GM12878 (cell line): ENCODE data around the gene NAT8L. TPM values are rescaled to one million over a fixed set of nuclear protein-coding genes. Genes with fewer than 3 reads are reported as not detected.
"Not testable (repeated sequence)": the region's sequence is repeated elsewhere in the genome, so short reads cannot be mapped to it uniquely, and the experiment has no call there.

Experiments used
- ATAC-seq: fragments of 200-7000 bp; cut with Tn5 transposase; 3 replicates; pipeline ENCODE4 v1.9.1; 2020; ENCODE audit warnings: mild to moderate bottlenecking, moderate library complexity
- BruUV-seq: library from RNA; stranded (reverse); fragments of 400-500 nt; replicated peaks from 2 replicates; lab custom pipeline; 2021; lab: Mats Ljungman, UMichigan
- CTCF ChIA-PET: fragments of 300-600 bp; sonication (Branson Sonifier 250); formaldehyde crosslinking; extraction: SDS; loops from one replicate; lab custom pipeline; 2021; ENCODE audit warnings: inconsistent platforms; lab: Yijun Ruan, JAX
- POLR2A ChIA-PET: fragments of 350-600 bp; formaldehyde crosslinking; extraction: SDS; loops from one replicate; lab custom pipeline; 2021; ENCODE audit warnings: inconsistent platforms; lab: Charles Lee
- RAD21 ChIA-PET: fragments of 300-600 bp; sonication (Branson Sonifier 250); formaldehyde crosslinking; loops from one replicate; lab custom pipeline; 2023; ENCODE audit warnings: antibody characterized with exemption; ENCODE audit not compliant: unreplicated experiment; lab: Charles Lee
- SMC1A ChIA-PET: fragments of 300-600 bp; sonication (Branson Sonifier 250); formaldehyde crosslinking; loops from one replicate; lab custom pipeline; 2023; ENCODE audit not compliant: unreplicated experiment, uncharacterized antibody; lab: Charles Lee
- DNase-seq: peaks from one replicate; pipeline ENCODE4 v3.0.0-alpha.2; 2011; ENCODE audit warnings: low read depth, low spot score
- FAIRE-seq: peaks from 3 replicates; lab custom pipeline; 2011; peaks lifted over from hg19 to GRCh38; lab: Jason Lieb, UNC
- H2AFZ ChIP-seq: 2 replicates; pipeline ENCODE4 v1.6.0; 2011; ENCODE audit warnings: low read depth, low read length, control low read depth; ENCODE audit not compliant: control insufficient read depth
- H3K27ac ChIP-seq: 2 replicates; pipeline ENCODE4 v1.5.1; 2011; ENCODE audit warnings: control low read depth; ENCODE audit not compliant: control insufficient read depth, insufficient read depth
- H3K27me3 ChIP-seq, 2 experiments: replicated peaks in 1 of 2; 2 replicates each; pipeline versions ENCODE4 v1.6.0 to v1.6.1; 2011; ENCODE audit warnings: low read length in 1 of 2; ENCODE audit not compliant: control insufficient read depth in 2 of 2, insufficient read depth in 2 of 2
- H3K36me3 ChIP-seq, 2 experiments: 2 replicates each; pipeline ENCODE4 v1.5.1; 2011; ENCODE audit warnings: low read length in 1 of 2; ENCODE audit not compliant: control insufficient read depth in 2 of 2, insufficient read depth in 2 of 2
- H3K4me1 ChIP-seq: 2 replicates; pipeline ENCODE4 v1.6.1; 2011; ENCODE audit warnings: mild to moderate bottlenecking, low read length, moderate library complexity, mixed read lengths; ENCODE audit not compliant: control insufficient read depth, insufficient read depth
- H3K4me2 ChIP-seq: 2 replicates; pipeline ENCODE4 v1.6.0; 2011; ENCODE audit warnings: control low read depth; ENCODE audit not compliant: control insufficient read depth, insufficient read depth
- H3K4me3 ChIP-seq: fragments of 200-600 bp; sonication (generic); 2 replicates; pipeline ENCODE4 v1.5.1; 2016
- H3K79me2 ChIP-seq: 2 replicates; pipeline ENCODE4 v1.6.0; 2011; ENCODE audit warnings: low read length; ENCODE audit not compliant: control insufficient read depth, insufficient read depth
- H3K9ac ChIP-seq: 2 replicates; pipeline ENCODE4 v1.8.0; 2011; ENCODE audit warnings: low read length, control low read depth, mixed read lengths; ENCODE audit not compliant: control insufficient read depth, insufficient read depth
- H3K9me3 ChIP-seq: replicated peaks from 3 replicates; pipeline ENCODE4 v1.5.1; 2011; ENCODE audit warnings: mild to moderate bottlenecking, low read length; ENCODE audit not compliant: control insufficient read depth, insufficient read depth
- H4K20me1 ChIP-seq: 2 replicates; pipeline ENCODE4 v1.6.0; 2011; ENCODE audit not compliant: control insufficient read depth, insufficient read depth
- WGBS: methylation state at CpG from one replicate; pipeline ENCODE4 v1.1.6; 2016; ENCODE audit warnings: low lambda C conversion rate; ENCODE audit not compliant: insufficient replicate concordance, insufficient coverage; ENCODE audit errors: missing lambda C conversion rate; 5-methylcytosine and 5-hydroxymethylcytosine counted together
- in situ Hi-C: fragments of 300-500 bp; cut with MboI; formaldehyde crosslinking; loops from 9 replicates; pipeline ENCODE4 v1.14.3; 2018; ENCODE audit warnings: mixed read lengths
- intact Hi-C: fragments of 100-400 bp; cut with micrococcal nuclease; formaldehyde crosslinking; loops from one replicate; pipeline ENCODE4 v1.14.2; 2022; ENCODE audit not compliant: unreplicated experiment
- polyA plus RNA-seq, 11 experiments: library from polyadenylated mRNA; depleted of rRNA in 4 of 11; unstranded in 6 of 11; stranded (reverse) in 5 of 11; fragments of >200 nt; fragmentation: Nextera tagmentation in 4 of 11; fragmentation: Illumina TruSeq in 1 of 11; extraction: Ambion mirVana in 4 of 11; extraction: Trizol in 1 of 11; gene quantifications; 1 replicate in 1 of 11; 2 replicates in 10 of 11; pipeline versions ENCODE4 v1.2.1 to v1.2.3, GENCODE V29; 2011 to 2016; ENCODE audit warnings: inconsistent platforms in 2 of 11, missing spikeins in 2 of 11, low read depth in 1 of 11
- total RNA-seq, 4 experiments: library from RNA; depleted of rRNA in 3 of 4; stranded (reverse); fragments of >200 nt in 3 of 4; fragmentation: Illumina TruSeq in 1 of 4; extraction: Trizol in 1 of 4; gene quantifications; 2 replicates each; pipeline versions ENCODE4 v1.2.1 to v1.2.3, GENCODE V29; 2013 to 2021

The NAT8L gene
- total and polyA plus RNA-seq, 10 of the 15 experiments (the other 5 are each of a cell fraction or from before 2014, with no cell fraction given), result 0.01 to 0.31 (median 0.11) TPM; not detected in 5

DNA sequence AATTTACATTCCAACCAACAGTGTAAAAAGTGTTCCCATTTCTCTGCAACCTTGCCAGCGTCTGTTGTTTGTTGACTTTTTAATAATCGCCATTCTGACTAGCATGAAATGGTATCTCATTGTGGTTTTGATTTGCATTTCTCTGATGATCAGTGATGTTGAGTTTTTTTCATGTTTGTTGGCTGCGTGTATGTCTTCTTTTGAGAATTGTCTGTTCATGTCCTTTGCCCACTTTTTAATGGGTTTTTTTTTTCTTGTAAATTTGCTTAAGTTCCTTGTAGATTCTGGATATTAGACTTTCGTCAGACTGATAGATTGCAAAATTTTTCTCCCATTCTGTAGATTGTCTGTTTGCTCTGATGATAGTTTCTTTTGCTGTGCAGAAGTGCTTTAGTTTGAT lies 32.0 kb upstream of the NAT8L start:
- H3K27ac ChIP-seq, H3K4me1 ChIP-seq, H3K9me3 ChIP-seq, FAIRE-seq, H3K79me2 ChIP-seq, H3K4me2 ChIP-seq, ATAC-seq, H2AFZ ChIP-seq, POLR2A ChIA-PET, H3K27me3 ChIP-seq, CTCF ChIA-PET, H3K9ac ChIP-seq, SMC1A ChIA-PET, H4K20me1 ChIP-seq, RAD21 ChIA-PET, DNase-seq, in situ Hi-C loops, BruUV-seq, intact Hi-C loops, H3K4me3 ChIP-seq, H3K36me3 ChIP-seq: not testable (repeated sequence)
- 16% methylated on average over 4 of the region's 4 CpGs for whole genome bisulfite sequencing

DNA sequence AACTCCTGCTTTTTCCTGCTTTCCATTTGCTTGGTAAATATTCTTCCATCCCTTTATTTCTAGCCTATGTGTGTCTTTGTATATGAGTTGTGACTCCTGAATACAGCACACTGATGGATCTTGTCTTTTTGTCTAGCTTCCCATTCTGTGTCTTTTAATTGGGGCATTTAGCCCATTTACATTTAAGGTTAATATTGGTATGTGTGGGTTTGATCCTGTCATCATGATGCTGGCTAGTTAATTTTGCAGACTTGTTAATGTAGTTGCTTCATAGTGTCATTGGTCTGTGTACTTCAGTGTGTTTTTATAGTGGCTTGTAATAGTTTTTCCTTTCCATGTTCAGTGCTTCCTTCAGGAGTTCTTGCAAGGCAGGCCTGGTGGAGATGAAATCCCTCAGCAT lies 28.0 kb upstream of the NAT8L start:
- H4K20me1 ChIP-seq, ATAC-seq, FAIRE-seq, H3K36me3 ChIP-seq, in situ Hi-C loops, DNase-seq, H3K27ac ChIP-seq, RAD21 ChIA-PET, intact Hi-C loops, H3K79me2 ChIP-seq, BruUV-seq, H3K9me3 ChIP-seq, CTCF ChIA-PET, H3K27me3 ChIP-seq, SMC1A ChIA-PET, H3K4me3 ChIP-seq, H3K4me1 ChIP-seq, H2AFZ ChIP-seq, H3K9ac ChIP-seq, H3K4me2 ChIP-seq: not testable (repeated sequence)
- POLR2A ChIA-PET, result interaction anchor here (0.5 to 1.0 kb wide), 4 partner anchors 14 to 61 kb away, joined by 3 to 5 read pairs (median 4); no protein-coding TSS in a partner anchor
